ENCODE data around the gene TBX3.
A peak's percentile ranks its signal among the peaks of the same experiment; 100 is the strongest.

DNA sequence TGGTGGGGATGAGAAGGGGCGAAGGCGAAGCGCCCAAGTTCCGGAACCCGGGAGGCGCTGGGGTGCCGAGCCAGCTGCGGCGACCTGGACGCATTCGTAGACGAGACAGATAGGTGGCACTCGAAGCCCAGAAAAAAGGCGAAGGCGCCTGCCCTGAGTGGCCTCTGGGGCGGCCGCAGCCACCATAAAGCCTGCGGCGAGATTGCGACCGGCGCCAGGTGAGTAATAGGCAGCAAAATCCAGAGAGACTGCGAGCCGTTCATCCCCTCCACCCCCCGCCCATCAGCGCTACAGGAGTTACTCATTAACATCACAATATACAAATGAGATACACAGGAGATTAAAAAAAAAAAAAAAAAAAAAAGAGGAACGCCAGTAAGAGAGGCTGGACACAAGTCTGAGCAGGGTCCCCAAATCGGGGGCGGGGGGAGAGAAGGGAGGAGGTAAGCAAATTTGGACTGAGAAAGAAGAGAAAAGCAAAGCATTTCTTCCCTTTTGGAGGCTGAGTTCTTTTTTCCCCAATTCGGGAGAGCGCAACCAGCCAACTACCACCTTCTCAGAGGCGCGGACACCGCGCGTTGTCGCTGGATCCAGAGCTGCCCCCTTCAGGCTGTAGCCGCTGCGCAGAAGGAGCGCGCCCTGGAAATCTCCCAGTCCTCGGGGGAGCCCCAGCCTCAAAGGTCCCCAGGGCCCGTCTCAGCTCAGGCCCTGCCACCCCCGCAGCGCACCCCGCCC lies 15.7 kb downstream of the TBX3 start:
- TF ChIP-seq EP300 (IDR thresholded peaks at IDR 0.05; ENCODE audit: borderline replicate concordance in 1 of 2, control insufficient read depth in 1 of 2, low read depth in 2 of 2, low read length in 2 of 2) (no peak), CHD2 (IDR thresholded peaks at IDR 0.05; ENCODE audit: borderline replicate concordance, low read depth, low read length) (no peak), NR2F1 (conservative IDR thresholded peaks at IDR 0.05) (no peak), RAD21 (IDR thresholded peaks at IDR 0.05; ENCODE audit: insufficient read depth, low read depth, low read length) (peak; percentile 54), HDAC2 (IDR thresholded peaks at IDR 0.05) (no peak), E2F4 (IDR thresholded peaks at IDR 0.05; ENCODE audit: low read depth, low read length) (no peak), SMC3 (IDR thresholded peaks at IDR 0.05; ENCODE audit: borderline replicate concordance, low read length) (peak; percentile 35; the same call in 1 of the 2 replicates), NFIC (IDR thresholded peaks at IDR 0.05; ENCODE audit: low read depth, low read length) (no peak), EZH2 (IDR thresholded peaks at IDR 0.05; ENCODE audit: borderline replicate concordance, control insufficient read depth, low read depth, low read length) (0 out of 2 replicates have a peak, but pooled peaks have one; percentile 42)
- TF ChIP-seq, protein P1, sequence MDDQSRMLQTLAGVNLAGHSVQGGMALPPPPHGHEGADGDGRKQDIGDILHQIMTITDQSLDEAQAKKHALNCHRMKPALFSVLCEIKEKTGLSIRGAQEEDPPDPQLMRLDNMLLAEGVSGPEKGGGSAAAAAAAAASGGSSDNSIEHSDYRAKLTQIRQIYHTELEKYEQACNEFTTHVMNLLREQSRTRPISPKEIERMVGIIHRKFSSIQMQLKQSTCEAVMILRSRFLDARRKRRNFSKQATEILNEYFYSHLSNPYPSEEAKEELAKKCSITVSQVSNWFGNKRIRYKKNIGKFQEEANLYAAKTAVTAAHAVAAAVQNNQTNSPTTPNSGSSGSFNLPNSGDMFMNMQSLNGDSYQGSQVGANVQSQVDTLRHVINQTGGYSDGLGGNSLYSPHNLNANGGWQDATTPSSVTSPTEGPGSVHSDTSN (IDR thresholded peaks at IDR 0.05; ENCODE audit: insufficient replicate concordance, low read depth, low read length): no peak
- TF ChIP-seq, protein P2, sequence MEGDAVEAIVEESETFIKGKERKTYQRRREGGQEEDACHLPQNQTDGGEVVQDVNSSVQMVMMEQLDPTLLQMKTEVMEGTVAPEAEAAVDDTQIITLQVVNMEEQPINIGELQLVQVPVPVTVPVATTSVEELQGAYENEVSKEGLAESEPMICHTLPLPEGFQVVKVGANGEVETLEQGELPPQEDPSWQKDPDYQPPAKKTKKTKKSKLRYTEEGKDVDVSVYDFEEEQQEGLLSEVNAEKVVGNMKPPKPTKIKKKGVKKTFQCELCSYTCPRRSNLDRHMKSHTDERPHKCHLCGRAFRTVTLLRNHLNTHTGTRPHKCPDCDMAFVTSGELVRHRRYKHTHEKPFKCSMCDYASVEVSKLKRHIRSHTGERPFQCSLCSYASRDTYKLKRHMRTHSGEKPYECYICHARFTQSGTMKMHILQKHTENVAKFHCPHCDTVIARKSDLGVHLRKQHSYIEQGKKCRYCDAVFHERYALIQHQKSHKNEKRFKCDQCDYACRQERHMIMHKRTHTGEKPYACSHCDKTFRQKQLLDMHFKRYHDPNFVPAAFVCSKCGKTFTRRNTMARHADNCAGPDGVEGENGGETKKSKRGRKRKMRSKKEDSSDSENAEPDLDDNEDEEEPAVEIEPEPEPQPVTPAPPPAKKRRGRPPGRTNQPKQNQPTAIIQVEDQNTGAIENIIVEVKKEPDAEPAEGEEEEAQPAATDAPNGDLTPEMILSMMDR (IDR thresholded peaks at IDR 0.05 in 2 of 3, conservative IDR thresholded peaks at IDR 0.05 in 1 of 3; ENCODE audit: control insufficient read depth in 2 of 3, extremely low read depth in 1 of 3, insufficient read depth in 1 of 3, low read depth in 3 of 3, low read length in 3 of 3): peak; percentile 23 to 34 (median 23); a peak in 4 of 6 replicates
- TF ChIP-seq, protein P3, sequence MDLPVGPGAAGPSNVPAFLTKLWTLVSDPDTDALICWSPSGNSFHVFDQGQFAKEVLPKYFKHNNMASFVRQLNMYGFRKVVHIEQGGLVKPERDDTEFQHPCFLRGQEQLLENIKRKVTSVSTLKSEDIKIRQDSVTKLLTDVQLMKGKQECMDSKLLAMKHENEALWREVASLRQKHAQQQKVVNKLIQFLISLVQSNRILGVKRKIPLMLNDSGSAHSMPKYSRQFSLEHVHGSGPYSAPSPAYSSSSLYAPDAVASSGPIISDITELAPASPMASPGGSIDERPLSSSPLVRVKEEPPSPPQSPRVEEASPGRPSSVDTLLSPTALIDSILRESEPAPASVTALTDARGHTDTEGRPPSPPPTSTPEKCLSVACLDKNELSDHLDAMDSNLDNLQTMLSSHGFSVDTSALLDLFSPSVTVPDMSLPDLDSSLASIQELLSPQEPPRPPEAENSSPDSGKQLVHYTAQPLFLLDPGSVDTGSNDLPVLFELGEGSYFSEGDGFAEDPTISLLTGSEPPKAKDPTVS (IDR thresholded peaks at IDR 0.05; ENCODE audit: low read depth, low read length): no peak
- TF ChIP-seq, protein P4, sequence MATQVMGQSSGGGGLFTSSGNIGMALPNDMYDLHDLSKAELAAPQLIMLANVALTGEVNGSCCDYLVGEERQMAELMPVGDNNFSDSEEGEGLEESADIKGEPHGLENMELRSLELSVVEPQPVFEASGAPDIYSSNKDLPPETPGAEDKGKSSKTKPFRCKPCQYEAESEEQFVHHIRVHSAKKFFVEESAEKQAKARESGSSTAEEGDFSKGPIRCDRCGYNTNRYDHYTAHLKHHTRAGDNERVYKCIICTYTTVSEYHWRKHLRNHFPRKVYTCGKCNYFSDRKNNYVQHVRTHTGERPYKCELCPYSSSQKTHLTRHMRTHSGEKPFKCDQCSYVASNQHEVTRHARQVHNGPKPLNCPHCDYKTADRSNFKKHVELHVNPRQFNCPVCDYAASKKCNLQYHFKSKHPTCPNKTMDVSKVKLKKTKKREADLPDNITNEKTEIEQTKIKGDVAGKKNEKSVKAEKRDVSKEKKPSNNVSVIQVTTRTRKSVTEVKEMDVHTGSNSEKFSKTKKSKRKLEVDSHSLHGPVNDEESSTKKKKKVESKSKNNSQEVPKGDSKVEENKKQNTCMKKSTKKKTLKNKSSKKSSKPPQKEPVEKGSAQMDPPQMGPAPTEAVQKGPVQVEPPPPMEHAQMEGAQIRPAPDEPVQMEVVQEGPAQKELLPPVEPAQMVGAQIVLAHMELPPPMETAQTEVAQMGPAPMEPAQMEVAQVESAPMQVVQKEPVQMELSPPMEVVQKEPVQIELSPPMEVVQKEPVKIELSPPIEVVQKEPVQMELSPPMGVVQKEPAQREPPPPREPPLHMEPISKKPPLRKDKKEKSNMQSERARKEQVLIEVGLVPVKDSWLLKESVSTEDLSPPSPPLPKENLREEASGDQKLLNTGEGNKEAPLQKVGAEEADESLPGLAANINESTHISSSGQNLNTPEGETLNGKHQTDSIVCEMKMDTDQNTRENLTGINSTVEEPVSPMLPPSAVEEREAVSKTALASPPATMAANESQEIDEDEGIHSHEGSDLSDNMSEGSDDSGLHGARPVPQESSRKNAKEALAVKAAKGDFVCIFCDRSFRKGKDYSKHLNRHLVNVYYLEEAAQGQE (IDR thresholded peaks at IDR 0.05; ENCODE audit: low read depth, low read length): no peak
